ENCODE measurements around the gene DRAXIN.

GRCh38 chr1:11670747-11671146 lies 20.8 kb upstream of the DRAXIN start:
- no peak for TF ChIP-seq CTCF (IDR thresholded peaks at IDR 0.05 in 4 of 5, conservative IDR thresholded peaks at IDR 0.05 in 1 of 5)
- TF ChIP-seq POLR2A (IDR thresholded peaks at IDR 0.05) = no peak
